Left cardiac atrium (tissue), 4 donors: ENCODE data around the gene C9orf50. TPM values are rescaled to one million over a fixed set of nuclear protein-coding genes. Genes with fewer than 3 reads are reported as not detected.
"Not testable (repeated sequence)": the region's sequence is repeated elsewhere in the genome, so short reads cannot be mapped to it uniquely, and the experiment has no call there.

ENCODE experiments used
- ATAC-seq, 2 donors: fragments of 200-7000 bp; cut with Tn5 transposase; one replicate each; pipeline ENCODE4 v1.9.1; 2020; ENCODE audit warnings: mild to moderate bottlenecking in 2 of 2, moderate library complexity in 2 of 2
- DNase-seq: peaks from one replicate; pipeline ENCODE4 v3.0.0-alpha.2; 2020
- intact Hi-C, 2 donors: fragments of 100-400 bp; cut with DNase I; formaldehyde crosslinking; loops; one replicate each; pipeline versions ENCODE4 v1.14.1 to v1.15.1; 2022 to 2023
- total RNA-seq, 2 donors: library from RNA; stranded (reverse); fragmentation: NEBNext Ultra II Directional; extraction: Animal tissue kit (Norgen Biotek cat#: 25700); gene quantifications; one replicate each; pipeline ENCODE4 v1.2.1, GENCODE V29; 2021
- donor health status: DM: no; HTN: yes; CAD: no.
- donor health status: DM: no; HTN: yes; CAD: no; lungs with severe emphysema.
- donor health status: DM: yes; HTN: yes; CAD: no.
- donor health status: Dilated cardiomyopathy.

Gene C9orf50
- total RNA-seq, 2 donors from 2014 or later, result not detected

DNA sequence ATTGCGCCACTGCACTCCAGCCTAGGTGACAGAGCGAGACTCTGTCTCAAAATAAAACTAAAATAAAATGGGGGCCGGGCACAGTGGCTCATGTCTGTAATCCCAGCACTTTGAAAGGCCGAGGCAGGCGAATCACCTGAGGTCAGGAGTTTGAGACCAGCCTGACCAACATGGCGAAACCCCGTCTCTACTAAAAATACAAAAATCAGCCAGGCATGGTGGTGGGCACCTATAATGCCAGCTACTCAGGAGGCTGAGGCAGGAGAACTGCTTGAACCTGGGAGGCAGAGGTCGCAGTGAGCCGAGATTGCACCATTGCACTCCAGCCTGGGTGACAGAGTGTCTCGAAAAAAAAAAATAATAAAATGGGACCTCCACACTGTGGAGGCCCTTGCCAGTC lies 15.4 kb upstream of the C9orf50 start:
- DNase-seq, ATAC-seq, intact Hi-C loops: not testable (repeated sequence)

DNA sequence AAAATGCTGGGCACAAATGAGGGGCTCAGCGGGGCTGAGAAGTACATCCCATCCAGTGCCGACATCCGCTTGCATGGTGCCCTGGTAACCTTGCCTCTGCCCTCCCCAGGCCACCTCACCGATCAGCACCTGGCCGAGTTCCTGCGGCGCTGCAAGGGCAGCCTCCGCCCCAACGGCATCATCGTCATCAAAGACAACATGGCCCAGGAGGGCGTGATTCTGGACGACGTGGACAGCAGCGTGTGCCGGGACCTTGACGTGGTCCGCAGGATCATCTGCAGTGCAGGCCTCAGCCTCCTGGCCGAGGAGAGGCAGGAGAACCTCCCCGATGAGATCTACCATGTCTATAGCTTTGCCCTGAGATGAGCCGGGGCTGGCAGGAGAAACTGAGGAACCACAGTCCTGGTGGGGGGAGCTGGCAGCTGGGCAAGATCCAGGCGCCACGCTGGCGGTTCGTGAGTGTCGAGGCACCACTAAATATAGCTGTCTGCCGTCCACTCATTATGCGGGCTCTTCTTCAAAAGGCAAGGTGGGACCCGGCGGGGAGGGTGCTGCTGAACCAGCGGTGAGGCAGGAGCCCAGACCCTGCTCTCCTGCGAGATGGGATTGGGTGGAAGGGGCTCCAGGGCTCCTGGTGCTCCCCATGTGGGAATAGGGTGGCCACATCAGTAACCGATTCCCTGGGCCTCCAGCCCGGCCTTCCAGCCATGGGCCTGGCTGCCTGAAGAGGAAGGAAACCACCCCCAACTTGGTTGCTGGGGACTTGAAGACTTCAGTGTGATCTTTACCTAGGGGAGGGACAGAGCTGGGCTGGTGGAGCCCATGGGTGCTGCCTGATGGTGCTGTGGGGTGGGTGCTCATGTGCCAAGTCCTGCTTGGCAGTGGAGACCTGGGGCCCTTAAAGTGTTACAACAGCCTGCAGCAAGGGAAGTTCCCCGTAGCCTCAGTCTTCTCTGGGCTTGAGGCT lies 14.5 kb upstream of the C9orf50 start:
- ATAC-seq (no peak), DNase-seq (no peak)
- intact Hi-C loops, result no loop called here

DNA sequence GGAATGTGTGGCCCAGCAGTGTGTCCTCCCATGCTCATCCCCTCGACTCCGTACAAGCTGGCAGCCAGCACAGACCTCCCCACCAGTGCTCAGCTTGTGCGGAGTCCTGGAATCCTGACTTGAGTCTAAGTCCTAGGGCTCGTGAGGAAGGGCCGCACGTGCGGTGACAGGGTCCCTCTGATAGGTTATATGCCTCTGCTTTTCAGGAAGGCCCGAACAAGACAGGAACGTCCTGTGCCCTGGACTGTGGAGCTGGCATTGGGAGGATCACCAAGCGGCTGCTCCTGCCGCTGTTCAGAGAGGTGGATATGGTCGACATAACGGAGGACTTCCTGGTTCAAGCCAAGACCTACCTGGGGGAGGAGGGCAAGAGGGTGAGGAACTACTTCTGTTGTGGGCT lies 12.9 kb upstream of the C9orf50 start:
- DNase-seq (no peak), ATAC-seq (no peak)
- intact Hi-C loops, result no loop called here

DNA sequence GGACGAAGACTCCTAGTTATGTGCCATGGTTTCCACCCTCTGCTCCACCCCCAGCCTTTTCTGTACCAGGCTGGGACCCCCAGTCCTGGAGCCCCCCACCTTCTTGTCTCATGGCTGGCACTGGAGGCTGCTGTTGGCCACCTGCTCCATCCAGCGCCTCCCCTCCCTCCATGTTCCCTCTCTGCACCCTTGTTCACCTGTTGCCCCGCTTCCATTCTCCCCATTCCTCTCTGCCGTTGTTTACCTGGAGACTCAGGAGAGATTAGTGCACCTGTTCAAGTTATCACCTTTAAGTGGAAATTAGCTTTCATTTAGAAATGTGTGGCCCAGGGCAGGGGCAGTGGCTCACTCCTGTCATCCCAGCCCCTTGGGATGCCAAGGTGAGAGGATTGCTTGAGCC lies 12.3 kb upstream of the C9orf50 start:
- DNase-seq (no peak), ATAC-seq (no peak)
- intact Hi-C loops, result no loop called here

DNA sequence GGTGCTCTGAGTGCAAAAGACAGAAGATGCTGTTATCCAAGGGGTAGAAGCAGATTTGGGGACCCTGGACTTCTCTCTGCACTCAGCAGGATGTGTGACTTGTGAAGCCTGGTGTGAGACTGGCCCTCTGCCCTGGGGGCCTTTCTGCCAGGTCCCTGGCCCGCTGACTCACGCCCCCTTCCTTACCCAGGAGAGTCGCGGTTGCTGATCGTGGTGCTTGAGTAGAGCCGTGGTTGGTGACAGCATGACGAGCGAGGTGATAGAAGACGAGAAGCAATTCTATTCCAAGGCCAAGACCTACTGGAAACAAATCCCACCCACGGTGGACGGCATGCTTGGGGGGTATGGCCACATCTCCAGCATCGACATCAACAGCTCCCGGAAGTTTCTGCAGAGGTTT lies 11.6 kb upstream of the C9orf50 start:
- intact Hi-C loops, result no loop called here
- DNase-seq (no peak), ATAC-seq (peak in 1 of 2 donors; percentile 58)

DNA sequence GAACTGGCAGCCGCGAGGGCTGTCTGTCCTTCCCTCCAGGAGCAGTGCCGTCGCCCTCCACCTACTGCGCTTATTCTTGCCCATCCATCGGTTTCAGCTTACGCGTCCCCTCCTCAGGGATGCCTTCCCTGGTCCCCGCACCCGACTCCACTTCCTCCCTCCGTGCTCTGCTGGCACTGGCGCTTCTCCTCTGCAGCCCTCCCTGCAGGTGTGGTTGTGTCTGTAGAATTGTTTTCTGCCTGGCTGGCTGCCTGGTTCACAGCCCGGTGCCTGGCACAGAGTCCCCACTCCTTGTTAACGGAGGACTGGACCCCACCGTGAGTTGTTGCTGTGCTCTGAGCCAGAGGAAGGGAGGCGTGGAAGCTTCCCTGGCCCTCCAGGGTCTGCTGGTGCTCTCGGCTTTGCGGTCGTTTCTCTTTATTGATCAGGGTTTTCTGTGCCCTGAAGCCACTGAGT lies 10.8 kb upstream of the C9orf50 start:
- ATAC-seq (no peak), DNase-seq (no peak)
- intact Hi-C loops, result no loop called here

DNA sequence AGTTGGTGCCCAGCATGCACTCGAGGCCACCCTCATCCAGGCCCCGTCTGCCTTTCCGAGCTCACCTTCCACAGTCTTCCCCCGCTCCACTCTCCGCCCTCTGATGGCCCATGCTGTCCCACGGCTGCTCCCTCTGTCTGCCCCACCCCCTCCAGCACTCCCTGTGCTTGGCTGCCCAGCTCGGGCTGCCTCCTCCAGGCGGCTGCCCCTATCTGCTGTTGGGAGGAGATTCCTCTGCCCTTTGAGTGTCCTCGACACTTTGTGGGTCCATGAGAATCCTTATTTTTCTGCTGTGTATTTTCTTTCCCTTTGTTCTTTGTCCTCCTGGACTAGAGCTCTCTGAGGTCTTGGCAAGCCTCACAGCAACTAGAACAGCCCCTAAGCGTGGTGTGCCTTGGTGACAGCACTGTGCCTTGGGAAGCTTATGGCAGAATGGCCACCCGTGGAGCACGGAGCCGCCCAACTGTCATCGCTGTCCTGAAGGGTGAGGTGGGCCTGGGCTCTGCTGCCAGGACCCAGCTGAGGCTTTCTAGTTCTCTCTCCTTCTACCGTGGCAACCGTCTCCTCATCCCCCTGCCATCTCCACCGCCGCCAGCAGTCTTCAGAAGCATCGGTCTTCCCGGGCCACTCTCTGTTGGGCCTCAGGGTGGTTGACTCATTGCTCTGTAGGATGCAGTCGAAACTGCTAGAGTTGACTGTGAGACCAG lies 10.2 kb upstream of the C9orf50 start:
- ATAC-seq (peak in 1 of 2 donors; percentile 10), DNase-seq (no peak)
- intact Hi-C loops, result no loop called here

DNA sequence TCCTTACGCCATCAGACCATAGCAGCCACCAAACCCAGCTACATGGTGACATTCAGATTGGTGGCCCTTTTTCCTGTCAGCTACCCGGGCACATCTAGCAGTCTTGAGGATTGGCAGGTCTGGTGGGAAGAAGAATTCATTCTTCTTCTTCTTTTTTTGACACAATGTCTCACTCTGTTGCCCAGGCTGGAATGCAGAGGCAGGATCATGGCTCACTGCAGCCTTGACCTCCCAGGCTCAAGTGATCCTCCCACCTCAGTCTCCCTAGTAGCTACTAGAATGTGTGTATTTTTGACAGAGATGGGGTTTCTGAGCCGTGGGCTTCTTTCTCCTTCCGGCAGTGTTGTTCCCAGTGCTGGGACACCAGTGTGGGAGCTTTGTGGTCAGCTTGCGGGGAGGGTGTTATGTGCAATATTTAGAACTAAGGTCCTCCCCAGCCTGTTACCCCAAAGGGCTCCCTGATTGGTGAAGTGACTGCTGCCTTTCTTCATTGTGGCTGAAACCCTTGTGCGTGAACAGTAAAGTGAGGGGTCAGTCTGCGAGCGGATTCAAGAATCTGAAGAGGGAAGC lies 8.4 kb upstream of the C9orf50 start:
- ATAC-seq (no peak), DNase-seq (no peak)
- intact Hi-C loops, result no loop called here

DNA sequence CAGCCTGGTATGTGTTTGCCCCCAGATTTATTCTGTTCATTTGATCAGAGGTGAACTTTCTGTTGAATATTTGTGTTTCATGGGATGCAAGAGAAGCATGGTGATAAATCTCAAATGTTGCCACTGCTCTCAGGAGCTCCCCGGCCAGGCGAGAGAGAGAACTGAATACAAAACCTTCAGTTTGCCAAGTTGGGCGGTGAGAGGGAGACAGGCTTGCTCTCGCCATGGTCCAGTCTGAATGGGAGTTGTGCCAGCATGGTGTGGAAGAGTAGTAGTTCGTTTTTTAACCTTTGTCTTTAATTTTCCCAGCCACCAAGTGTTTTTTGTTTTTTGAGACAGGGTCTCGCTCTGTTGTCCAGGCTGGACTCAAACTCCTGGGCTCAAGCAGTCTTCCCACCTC lies 7.8 kb upstream of the C9orf50 start:
- intact Hi-C loops, result no loop called here
- ATAC-seq (no peak), DNase-seq (no peak)

DNA sequence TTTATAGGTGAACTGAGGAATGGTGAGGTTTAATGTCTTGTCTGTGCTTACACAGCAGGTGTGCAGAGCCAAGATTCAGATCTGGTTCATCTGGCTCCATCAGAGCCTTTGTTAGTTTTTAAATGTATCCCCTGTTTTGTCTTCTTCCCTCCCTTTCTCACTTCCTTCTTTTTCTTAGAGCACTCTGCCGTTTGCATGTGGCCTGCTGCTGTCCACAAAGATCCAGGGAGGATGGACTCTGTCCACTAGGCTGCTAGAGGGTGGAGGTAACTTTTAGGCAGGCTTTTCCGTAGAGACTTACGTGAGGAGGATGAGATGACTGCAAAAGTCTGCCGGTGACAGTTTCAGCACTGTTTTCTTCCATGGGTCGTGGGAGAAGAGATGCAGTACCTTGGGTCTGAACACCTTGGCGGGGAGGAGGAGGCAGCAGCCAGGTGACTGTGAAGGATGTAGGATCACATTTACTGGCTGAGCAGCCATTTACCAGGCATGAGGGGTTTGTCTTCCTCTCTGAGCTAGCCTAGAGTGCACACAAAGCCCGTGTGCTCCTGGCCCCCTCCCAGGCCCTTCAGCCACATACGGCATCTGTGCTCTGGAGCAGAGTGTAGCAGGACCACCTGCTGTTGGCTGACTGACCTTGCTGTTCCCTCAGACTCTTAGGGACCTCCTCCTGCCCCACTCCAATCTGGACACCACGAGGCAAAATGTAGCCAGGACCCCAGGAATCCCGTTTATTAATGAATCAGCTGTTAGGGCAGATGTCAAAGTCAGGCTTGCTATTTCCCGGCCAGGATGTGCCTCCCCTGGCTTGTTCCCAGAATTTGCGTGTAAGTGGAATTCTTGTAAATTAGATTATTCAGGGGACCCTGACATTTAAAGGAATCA lies 6.9 kb upstream of the C9orf50 start:
- no peak for DNase-seq
- ATAC-seq, result no peak
- intact Hi-C loops, result no loop called here

DNA sequence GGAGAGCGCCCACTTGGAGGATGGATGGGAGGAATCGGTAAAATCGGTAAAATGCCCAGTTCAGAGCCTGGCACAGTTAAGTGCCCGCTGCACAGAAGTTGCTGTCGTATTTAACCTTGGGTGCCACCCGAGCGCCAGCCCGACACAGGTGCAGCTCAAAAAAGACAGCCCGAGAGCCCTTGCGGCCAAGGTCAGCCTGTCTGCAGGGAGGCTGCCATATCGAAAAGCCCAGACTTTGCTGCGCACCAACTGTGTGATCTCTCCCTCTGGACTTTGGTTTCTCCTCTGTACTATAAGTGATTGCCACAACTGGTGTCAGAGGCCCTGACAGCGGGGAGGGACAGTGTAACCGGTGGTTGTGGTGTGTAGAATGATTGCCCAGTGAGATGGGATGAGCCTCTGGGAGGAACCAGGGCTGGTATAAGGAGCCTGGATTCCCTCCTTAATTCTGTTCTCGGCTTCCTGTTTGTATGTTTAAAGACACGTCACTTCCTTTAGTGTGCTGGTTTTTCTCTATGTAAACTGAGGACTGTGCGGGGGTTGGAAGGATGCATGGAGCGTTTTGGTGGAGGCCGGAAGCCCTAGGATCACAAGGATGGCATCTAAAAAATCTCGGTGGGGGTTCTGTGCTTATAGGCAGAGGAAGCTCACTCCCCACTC lies 5.9 kb upstream of the C9orf50 start:
- DNase-seq (no peak), ATAC-seq (peak; percentile 15 to 23)
- intact Hi-C loops, result no loop called here

DNA sequence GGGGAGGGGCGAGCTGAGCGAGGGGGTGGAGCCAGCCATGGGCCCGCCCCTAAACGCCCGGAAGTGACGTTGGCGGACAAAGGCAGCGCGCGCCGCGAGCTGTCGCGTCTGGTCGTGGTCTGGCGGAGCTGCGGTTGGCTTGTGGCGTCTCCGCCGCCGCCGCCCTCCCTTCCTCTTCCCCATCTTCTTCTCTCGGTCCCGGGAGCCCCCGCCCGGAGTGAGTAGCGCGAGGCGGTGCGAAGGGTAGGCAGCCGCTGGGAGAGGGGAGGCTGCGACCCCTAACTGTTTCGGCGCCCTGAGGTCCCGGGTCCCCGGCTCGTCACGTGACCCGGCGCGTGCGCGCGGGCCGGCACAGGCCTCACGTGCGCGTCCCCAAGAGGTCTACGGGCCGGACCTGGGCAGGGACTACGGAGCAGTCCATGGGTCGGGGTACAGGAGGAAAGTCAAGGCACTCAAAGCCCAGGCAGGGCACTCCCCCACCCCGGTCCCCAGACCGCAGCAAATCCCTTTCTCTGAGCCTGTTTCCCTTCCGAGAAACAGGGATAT lies 5.3 kb upstream of the C9orf50 start, which contains the start of gene NTMT1:
NTMT1 (plus strand) TSS at position 85 of the 546 bp plus-strand sequence. CDS start 6,541 bp downstream, outside the sequence.
- intact Hi-C loops, result no loop called here
- peak; percentile 89 for DNase-seq
- peak; percentile 94 to 96 for ATAC-seq

DNA sequence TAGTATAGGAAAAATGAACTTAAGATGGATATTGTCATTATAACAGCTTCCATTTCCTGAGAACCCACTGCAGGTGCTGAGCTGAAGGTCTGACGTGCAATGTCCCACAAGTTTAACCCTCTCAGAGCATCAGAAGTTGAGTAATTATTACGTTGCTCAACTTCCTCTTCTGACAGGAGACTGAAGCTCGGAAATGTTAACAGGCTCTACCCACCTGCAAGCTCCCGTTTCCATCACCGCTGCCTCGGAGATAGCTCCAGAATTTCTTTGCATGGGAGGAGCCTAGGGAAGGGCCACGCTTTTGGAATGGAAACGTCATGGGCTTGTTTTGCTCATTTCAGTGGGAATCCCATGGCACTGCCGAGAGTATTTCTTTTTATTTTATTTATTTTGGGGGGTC lies 4.0 kb upstream of the C9orf50 start:
- ATAC-seq (no peak), DNase-seq (no peak)
- intact Hi-C loops, result no loop called here

DNA sequence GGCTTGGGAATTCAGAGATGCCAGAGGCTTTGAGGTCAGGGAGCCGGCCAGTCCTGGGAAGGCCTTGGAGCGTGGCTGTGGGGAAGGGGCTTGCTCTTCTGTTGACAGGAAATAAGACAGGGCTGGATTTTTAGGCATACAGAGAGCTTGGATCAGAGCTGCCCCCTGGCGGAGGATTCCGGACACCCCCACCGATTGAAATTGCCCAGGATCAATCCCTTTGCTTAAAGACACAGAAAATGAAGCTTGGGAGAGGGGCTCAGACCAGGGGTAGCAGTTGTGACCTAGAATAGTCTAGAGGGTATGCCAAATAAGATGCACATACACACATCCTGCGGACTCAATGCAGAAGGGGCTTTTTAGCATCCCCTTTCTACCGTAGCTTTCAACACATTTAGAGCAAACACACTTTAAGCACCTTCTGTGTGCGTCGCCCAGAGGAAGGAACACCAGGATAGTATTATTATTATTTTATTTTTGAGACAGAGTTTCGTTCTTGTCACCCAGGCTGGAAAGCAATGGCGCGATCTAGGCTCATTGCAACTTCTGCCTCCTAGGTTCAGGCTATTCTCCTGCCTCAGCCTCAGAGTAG lies 3.4 kb upstream of the C9orf50 start:
- DNase-seq (no peak), ATAC-seq (no peak)
- intact Hi-C loops, result no loop called here

DNA sequence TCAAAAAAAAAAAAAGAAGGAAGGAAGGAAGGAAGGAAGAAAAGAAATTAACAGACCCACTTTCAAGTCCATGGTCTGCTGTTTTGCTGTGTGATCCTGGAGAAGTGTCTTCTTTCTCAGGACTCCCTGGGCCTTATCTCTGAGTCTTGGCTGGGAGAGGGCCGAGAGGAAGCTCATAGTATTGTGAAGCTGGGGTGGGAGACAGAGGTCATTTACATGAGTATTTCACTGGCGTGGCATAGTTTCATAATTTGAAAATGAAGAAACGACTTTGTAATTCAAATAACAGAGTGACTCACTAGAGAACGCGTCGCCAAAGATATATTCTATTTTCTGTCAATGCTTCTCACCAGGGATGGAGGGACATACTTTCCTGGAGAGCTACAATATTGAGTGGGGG lies 2.4 kb upstream of the C9orf50 start:
- DNase-seq (no peak), ATAC-seq (no peak)
- intact Hi-C loops, result no loop called here

DNA sequence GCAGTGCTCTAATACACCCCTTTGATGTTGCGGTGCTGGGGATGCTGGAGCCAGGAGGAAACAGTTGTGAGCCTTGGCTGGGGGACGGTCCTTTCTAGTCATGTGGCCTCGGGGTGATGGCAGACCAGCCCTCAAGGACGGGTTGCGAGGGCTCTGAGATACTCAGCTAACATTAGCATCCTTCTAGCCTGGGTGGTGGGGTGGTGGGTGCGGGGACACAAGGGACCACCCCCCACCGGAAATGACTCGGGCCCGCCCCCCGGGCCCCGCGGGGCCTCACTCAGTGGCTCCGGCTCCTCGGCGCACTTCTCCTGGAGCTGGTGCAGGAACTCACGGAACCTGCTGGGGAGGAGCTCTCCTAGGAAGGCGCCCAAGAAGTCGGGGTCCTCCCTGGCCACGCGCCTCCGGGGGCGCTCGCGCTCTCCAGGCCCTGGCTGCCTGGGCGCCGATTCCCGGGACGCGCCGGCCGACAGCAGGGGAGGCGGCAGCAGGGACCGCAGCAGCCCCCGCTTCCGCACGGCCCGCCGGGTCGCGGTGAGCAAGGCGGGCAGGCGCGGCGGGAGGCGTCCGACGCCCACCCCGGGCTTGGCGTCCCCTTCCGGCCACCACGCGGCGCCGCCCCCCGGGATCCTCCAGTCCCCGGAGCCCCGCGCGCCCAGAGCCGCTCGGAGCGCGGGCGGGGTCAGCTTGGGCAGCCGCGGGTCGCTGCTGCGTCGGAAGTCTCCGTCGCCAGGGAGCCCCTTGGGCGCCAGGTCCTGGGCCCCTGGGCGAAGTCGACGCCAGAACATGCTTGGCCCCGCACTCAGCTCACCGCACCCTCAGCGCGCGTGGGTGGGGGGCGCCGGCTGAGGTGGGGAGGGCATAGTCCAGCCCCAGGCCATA lies 873 bp downstream of the C9orf50 start:
- ATAC-seq (peak; percentile 31 to 58), DNase-seq (no peak)
- intact Hi-C loops, result loop anchor here (10.0 kb wide), 2 partner anchors 285 to 445 kb away; partner anchors contain the start of gene IER5L (in 1 of the 2)

DNA sequence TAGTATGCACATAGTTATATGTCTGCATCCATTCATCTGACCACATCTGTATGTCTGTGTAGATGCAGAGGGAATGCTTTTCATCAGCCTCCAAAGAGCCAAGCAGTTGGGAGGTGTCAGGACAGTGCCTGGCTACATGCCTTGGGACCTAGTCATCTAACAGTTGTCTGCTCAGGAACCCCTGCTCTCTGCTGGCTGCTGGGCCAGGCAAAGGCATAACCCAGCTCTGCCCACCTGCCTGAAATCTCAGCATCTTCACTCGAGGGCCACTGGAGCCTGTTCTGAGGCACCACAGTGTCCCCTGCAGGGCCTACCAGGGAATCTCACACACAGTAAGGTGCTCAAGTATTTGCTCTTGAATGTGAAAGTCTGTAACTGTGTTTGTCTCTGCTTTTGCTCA lies 3.7 kb downstream of the C9orf50 start:
- DNase-seq, result no peak
- ATAC-seq, result peak in 1 of 2 donors; percentile 6
- intact Hi-C loops, result loop anchor here (10.0 kb wide), 2 partner anchors 282 to 442 kb away; partner anchors contain the start of gene IER5L (in 1 of the 2)
